ENCODE data around the gene MBD2. TPM values are rescaled to one million over a fixed set of nuclear protein-coding genes. Genes with fewer than 3 reads are reported as not detected.

MBD2 gene
- 10 to 100 TPM; 24.3 to 32.0 TPM for total RNA-seq

GRCh38 chr18:54224379-54225014, at the start of gene MBD2:
TSS of gene MBD2 (minus strand) at chr18:54224669. CDS start at chr18:54224559, 110 bp downstream.
- DNase-seq (ENCODE audit: low spot score), result peak; percentile 94
- Histone ChIP-seq H3K27ac (peak within 1 kb of the TSS; percentile 81 to 83), H3K36me3 (no peaks in the 10 kb centered on the region), H3K27me3 (no peaks in the 10 kb centered on the region), H3K4me3 (peak within 1 kb of the TSS; percentile 75 to 83), H3K4me1 (peaks cover 0 to 43% of the 10 kb centered on the region in 2 donors), H3K9me3 (no peaks in the 10 kb centered on the region)
- TF ChIP-seq CTCF (IDR thresholded peaks at IDR 0.05), result peak in 1 of 2 donors; percentile 51

- Histone ChIP-seq H3K36me3 (no peaks in the 10 kb centered on the region), H3K27ac (peak overlapping the region; percentile 91 to 94), H3K4me3 (peak overlapping the region; percentile 68 to 82), H3K9me3 (no peaks in the 10 kb centered on the region), H3K27me3 (no peaks in the 10 kb centered on the region), H3K4me1 (peaks cover 0 to 10% of the 10 kb centered on the region in 2 donors)
- TF ChIP-seq CTCF (IDR thresholded peaks at IDR 0.05), result peak; percentile 14 to 55
- no peak for DNase-seq (ENCODE audit: low spot score)
These were observed 45.7 kb upstream of the MBD2 start for GRCh38 chr18:54269893-54270844.

- Histone ChIP-seq H3K27ac (peak overlapping the region; percentile 91 to 94), H3K4me1 (peaks cover 0 to 10% of the 10 kb centered on the region in 2 donors), H3K27me3 (no peaks in the 10 kb centered on the region), H3K36me3 (no peaks in the 10 kb centered on the region), H3K4me3 (peak overlapping the region; percentile 68 to 82), H3K9me3 (no peaks in the 10 kb centered on the region)
- DNase-seq (ENCODE audit: low spot score), result no peak
- no peak for TF ChIP-seq CTCF (IDR thresholded peaks at IDR 0.05)
These were observed 44.3 kb upstream of the MBD2 start for GRCh38 chr18:54268751-54269150.

- Histone ChIP-seq H3K27me3 (no peaks in the 10 kb centered on the region), H3K9me3 (no peaks in the 10 kb centered on the region), H3K4me1 (peaks cover 0 to 10% of the 10 kb centered on the region in 2 donors), H3K27ac (no peak overlapping the region), H3K4me3 (no peak overlapping the region), H3K36me3 (no peaks in the 10 kb centered on the region)
- TF ChIP-seq CTCF (IDR thresholded peaks at IDR 0.05), result no peak
- no peak for DNase-seq (ENCODE audit: low spot score)
These were observed 43.2 kb upstream of the MBD2 start for GRCh38 chr18:54267701-54268100.

- no peak overlapping the region for H3K27ac ChIP-seq
- no peaks in the 10 kb centered on the region for H3K27me3 ChIP-seq
- no peak for DNase-seq (ENCODE audit: low spot score)
- H3K36me3 ChIP-seq, result no peaks in the 10 kb centered on the region
- H3K9me3 ChIP-seq, result no peaks in the 10 kb centered on the region
- no peaks in the 10 kb centered on the region for H3K4me1 ChIP-seq
- TF ChIP-seq CTCF (IDR thresholded peaks at IDR 0.05), result no peak
- no peak overlapping the region for H3K4me3 ChIP-seq
These were observed 39.5 kb upstream of the MBD2 start for GRCh38 chr18:54263904-54264336.
